Effector memory CD4-positive, alpha-beta T cell (primary cell): Measurements from ENCODE around the gene NVL.

Source experiments
- DNase-seq, 3 donors: peaks; one replicate each; pipeline ENCODE4 v3.0.0-alpha.2; 2020
- H3K27ac ChIP-seq: 2 replicates; pipeline ENCODE4 v1.7.0; 2013; ENCODE audit warnings: mild to moderate bottlenecking, low read length, moderate library complexity; ENCODE audit not compliant: insufficient read depth, poor library complexity, severe bottlenecking
- H3K27me3 ChIP-seq: replicated peaks from 2 replicates; pipeline ENCODE4 v1.7.0; 2013; ENCODE audit warnings: mild to moderate bottlenecking, low read length; ENCODE audit not compliant: insufficient read depth, control insufficient read depth, poor library complexity, severe bottlenecking
- H3K36me3 ChIP-seq: 2 replicates; pipeline ENCODE4 v1.7.0; 2013; ENCODE audit warnings: mild to moderate bottlenecking, low read length, moderate library complexity; ENCODE audit not compliant: control insufficient read depth, insufficient read depth
- H3K4me1 ChIP-seq: 2 replicates; pipeline ENCODE4 v1.7.0; 2013; ENCODE audit warnings: low read length, mild to moderate bottlenecking; ENCODE audit not compliant: control insufficient read depth, insufficient read depth, poor library complexity, severe bottlenecking
- H3K4me3 ChIP-seq: 2 replicates; pipeline ENCODE4 v1.7.0; 2013; ENCODE audit warnings: low read length, low read depth, mild to moderate bottlenecking; ENCODE audit not compliant: insufficient read depth, poor library complexity, severe bottlenecking
- H3K9me3 ChIP-seq: 2 replicates; pipeline ENCODE4 v1.7.0; 2013; ENCODE audit warnings: mild to moderate bottlenecking, low read length, moderate library complexity; ENCODE audit not compliant: control insufficient read depth

NVL gene

GRCh38 chr1:224188286-224188685, 141.7 kb downstream of the NVL start:
- Histone ChIP-seq H3K27ac (no peak overlapping the region), H3K4me1 (peaks cover 21% of the 10 kb centered on the region), H3K9me3 (no peaks in the 10 kb centered on the region), H3K4me3 (no peak overlapping the region), H3K36me3 (peaks cover 14% of the 10 kb centered on the region), H3K27me3 (no peaks in the 10 kb centered on the region)
- no peak for DNase-seq

- H3K4me3 ChIP-seq = no peak overlapping the region
- peaks cover 4% of the 10 kb centered on the region for H3K36me3 ChIP-seq
- DNase-seq = no peak
- no peaks in the 10 kb centered on the region for H3K27me3 ChIP-seq
- H3K27ac ChIP-seq = no peak overlapping the region
- H3K4me1 ChIP-seq = peaks cover 24% of the 10 kb centered on the region
- H3K9me3 ChIP-seq = no peaks in the 10 kb centered on the region
Measured at GRCh38 chr1:224185208-224185607, 144.8 kb downstream of the NVL start.

- Histone ChIP-seq H3K9me3 (no peaks in the 10 kb centered on the region), H3K4me3 (peak overlapping the region; percentile 87), H3K27ac (peak overlapping the region; percentile 93), H3K4me1 (peaks cover 24% of the 10 kb centered on the region), H3K36me3 (no peaks in the 10 kb centered on the region), H3K27me3 (no peaks in the 10 kb centered on the region)
- DNase-seq = peak; percentile 38 to 45 (median 39)
Measured at GRCh38 chr1:224183591-224184312, 146.2 kb downstream of the NVL start.

- DNase-seq = peak; percentile 75 to 82 (median 82)
- H3K36me3 ChIP-seq = no peaks in the 10 kb centered on the region
- H3K9me3 ChIP-seq = no peaks in the 10 kb centered on the region
- H3K4me3 ChIP-seq = peak within 1 kb of the TSS; percentile 87
- H3K27ac ChIP-seq = peak within 1 kb of the TSS; percentile 93
- no peaks in the 10 kb centered on the region for H3K27me3 ChIP-seq
- H3K4me1 ChIP-seq = peaks cover 24% of the 10 kb centered on the region
Measured at GRCh38 chr1:224182866-224183590, 146.9 kb downstream of the NVL start, which contains the start of gene DEGS1. Gene DEGS1, plus strand, starts transcription at chr1:224183240. Its CDS starts 97 bp downstream, at chr1:224183337.

GRCh38 chr1:224182057-224182865, 147.7 kb downstream of the NVL start:
- H3K27ac ChIP-seq = peak overlapping the region; percentile 93
- H3K9me3 ChIP-seq = no peaks in the 10 kb centered on the region
- peaks cover 24% of the 10 kb centered on the region for H3K4me1 ChIP-seq
- DNase-seq = peak; percentile 29 to 48 (median 43)
- H3K36me3 ChIP-seq = no peaks in the 10 kb centered on the region
- H3K4me3 ChIP-seq = peak overlapping the region; percentile 87
- H3K27me3 ChIP-seq = no peaks in the 10 kb centered on the region

- Histone ChIP-seq H3K9me3 (no peaks in the 10 kb centered on the region), H3K36me3 (no peaks in the 10 kb centered on the region), H3K27ac (no peak overlapping the region), H3K4me1 (peaks cover 24% of the 10 kb centered on the region), H3K27me3 (no peaks in the 10 kb centered on the region), H3K4me3 (no peak overlapping the region)
- DNase-seq = no peak
Measured at GRCh38 chr1:224181453-224181810, 148.5 kb downstream of the NVL start.

GRCh38 chr1:224180783-224181452, 149.1 kb downstream of the NVL start:
- Histone ChIP-seq H3K27me3 (no peaks in the 10 kb centered on the region), H3K27ac (no peak overlapping the region), H3K4me3 (no peak overlapping the region), H3K9me3 (no peaks in the 10 kb centered on the region), H3K36me3 (no peaks in the 10 kb centered on the region), H3K4me1 (peaks cover 22% of the 10 kb centered on the region)
- no peak for DNase-seq

- H3K36me3 ChIP-seq = no peaks in the 10 kb centered on the region
- H3K27me3 ChIP-seq = no peaks in the 10 kb centered on the region
- no peaks in the 10 kb centered on the region for H3K9me3 ChIP-seq
Measured at GRCh38 chr1:224178894-224179293, 151.1 kb downstream of the NVL start.

GRCh38 chr1:224177356-224177999, 152.5 kb downstream of the NVL start:
- no peak overlapping the region for H3K4me3 ChIP-seq
- no peaks in the 10 kb centered on the region for H3K27me3 ChIP-seq
- H3K4me1 ChIP-seq = peaks cover 3% of the 10 kb centered on the region
- DNase-seq = no peak
- no peaks in the 10 kb centered on the region for H3K36me3 ChIP-seq
- no peaks in the 10 kb centered on the region for H3K9me3 ChIP-seq
- no peak overlapping the region for H3K27ac ChIP-seq

More at GRCh38 chr1:224178894-224179293, 151.1 kb downstream of the NVL start:
- no peak for DNase-seq
- Histone ChIP-seq H3K4me3 (no peak overlapping the region), H3K4me1 (peaks cover 4% of the 10 kb centered on the region), H3K27ac (no peak overlapping the region)
